Activated CD8-positive, alpha-beta memory T cell treated with anti-CD3 and anti-CD28 coated beads, Interleukin-2, amount 50 U/mL, for 1 hour (primary cell): Measurements from ENCODE around the gene PLEKHH2.
"Not testable (repeated sequence)": the region's sequence is repeated elsewhere in the genome, so short reads cannot be mapped to it uniquely, and the experiment has no call there.

Source experiments
- DNase-seq: peaks from one replicate; pipeline ENCODE4 v3.0.0-alpha.2; 2020; ENCODE audit errors: extremely low read depth

The PLEKHH2 gene

GRCh38 chr2:43637030-43637803 lies at the start of gene PLEKHH2:
PLEKHH2 (plus strand) TSS chr2:43637260; CDS start chr2:43644674, 7,414 bp downstream.
- DNase-seq: peak; percentile 60

GRCh38 chr2:43592443-43592842 lies 44.6 kb upstream of the PLEKHH2 start:
- DNase-seq: no peak

GRCh38 chr2:43593254-43593653 lies 43.8 kb upstream of the PLEKHH2 start:
- DNase-seq: no peak

DNA sequence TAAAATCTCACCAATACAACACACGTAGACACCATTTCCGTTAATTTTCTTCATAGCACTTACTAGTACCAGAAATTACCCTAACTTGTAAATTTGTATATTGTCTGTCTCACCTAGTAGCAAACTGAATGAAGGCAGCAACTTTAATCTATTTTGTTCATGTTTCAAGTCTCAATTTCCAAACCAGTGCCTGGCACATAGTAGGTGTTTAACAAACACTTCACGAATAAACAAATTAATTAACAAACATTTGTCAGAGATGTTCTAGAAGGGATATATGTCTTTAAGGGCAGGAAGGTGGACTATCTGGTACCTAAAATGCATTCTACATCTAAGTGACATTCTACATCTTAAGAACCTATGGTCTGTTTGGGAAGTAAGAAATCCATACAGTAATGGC lies 42.2 kb upstream of the PLEKHH2 start:
- DNase-seq: no peak

- peak; percentile 96 for DNase-seq
Measured at GRCh38 chr2:43595603-43596412, 41.3 kb upstream of the PLEKHH2 start, which contains the start of gene THADA. THADA (minus strand) TSS chr2:43596038; CDS start chr2:43592392, 3,646 bp downstream.

DNA sequence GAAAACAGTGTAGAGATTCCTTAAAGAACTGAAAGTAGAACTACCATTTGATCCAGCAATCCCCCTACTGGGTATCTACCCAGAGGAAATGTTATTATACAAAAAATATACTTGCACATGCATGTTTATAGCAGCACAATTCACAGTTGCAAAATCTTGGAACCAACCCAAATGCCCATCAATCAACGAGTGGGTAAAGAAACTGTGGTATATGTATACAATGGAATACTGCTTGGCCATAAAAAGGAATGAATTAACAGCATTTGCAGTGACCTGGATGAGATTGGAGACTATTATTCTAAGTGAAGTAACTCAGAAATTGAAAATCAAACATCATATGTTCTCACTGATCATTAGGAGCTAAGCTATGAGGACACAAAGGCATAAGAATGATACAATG lies 36.5 kb upstream of the PLEKHH2 start:
- not testable (repeated sequence) for DNase-seq

- no peak for DNase-seq
Measured at GRCh38 chr2:43604674-43605073, 32.4 kb upstream of the PLEKHH2 start.

DNA sequence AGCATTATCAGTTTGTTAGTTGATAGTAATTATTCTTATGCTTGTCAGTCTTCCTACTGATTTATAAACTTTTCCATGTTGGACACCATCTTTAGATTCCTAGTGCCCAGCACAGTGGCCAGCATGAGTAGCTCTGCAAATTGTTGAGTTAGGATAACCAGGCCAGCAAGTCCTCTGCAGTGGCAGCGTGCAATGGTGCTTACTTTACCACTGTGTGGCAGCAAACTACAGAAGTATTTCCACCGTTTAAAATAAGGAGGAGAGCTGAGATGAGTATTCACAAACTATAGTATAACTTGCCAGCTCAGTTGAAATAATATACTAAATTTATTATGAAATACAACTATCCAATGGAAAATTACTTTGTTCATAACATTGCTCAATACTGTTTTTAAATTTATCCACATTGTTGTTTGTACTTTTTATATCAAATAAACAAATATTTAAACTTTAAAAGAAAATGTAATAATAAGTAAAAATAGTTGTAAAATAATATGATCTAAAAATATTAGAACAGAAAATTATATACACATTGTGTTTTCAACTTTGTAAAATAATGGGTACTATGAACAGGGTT lies 31.9 kb upstream of the PLEKHH2 start:
- no peak for DNase-seq

GRCh38 chr2:43605851-43606250 lies 31.2 kb upstream of the PLEKHH2 start:
- no peak for DNase-seq

GRCh38 chr2:43609290-43609918 lies 27.7 kb upstream of the PLEKHH2 start:
- no peak for DNase-seq

DNA sequence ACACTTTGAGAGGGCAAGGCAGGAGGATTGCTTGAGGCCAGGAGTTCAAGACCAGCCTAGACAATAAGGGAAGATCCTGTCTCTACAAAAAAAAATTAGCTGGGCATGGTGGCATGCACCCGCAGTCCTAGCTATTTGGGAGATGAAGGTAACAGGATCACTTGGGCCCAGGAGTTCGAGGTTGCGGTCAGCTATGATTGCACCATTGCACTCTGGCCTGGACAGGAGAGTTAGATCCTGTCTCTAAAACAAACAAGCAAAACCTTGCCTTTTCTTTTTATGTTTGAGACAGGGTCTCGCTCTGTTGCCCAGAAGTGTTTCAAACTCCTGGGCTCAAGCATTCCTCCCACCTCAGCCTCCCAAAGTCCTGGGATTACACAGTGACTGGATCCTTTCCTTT lies 26.7 kb upstream of the PLEKHH2 start:
- no peak for DNase-seq

GRCh38 chr2:43611987-43612894 lies 24.8 kb upstream of the PLEKHH2 start:
- DNase-seq: no peak

DNA sequence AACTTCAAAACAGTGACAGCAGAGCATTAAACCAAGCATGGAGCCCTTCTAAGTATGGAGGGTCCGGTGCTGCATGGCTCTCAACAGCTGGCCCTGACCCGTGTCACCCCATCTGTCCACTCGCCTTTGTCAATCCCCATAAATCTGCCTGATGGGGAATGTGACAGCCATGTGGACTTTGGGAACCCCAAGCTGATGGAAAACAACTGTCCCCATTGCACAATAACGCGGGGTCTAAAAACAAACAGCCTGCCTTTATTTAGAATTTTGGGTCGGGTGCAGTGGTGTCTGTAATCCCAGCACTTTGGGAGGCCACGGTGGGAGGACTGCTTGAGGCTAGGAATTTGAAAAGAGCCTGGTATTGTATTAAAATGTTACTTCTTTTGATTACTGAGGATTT lies 24.1 kb upstream of the PLEKHH2 start:
- no peak for DNase-seq

DNA sequence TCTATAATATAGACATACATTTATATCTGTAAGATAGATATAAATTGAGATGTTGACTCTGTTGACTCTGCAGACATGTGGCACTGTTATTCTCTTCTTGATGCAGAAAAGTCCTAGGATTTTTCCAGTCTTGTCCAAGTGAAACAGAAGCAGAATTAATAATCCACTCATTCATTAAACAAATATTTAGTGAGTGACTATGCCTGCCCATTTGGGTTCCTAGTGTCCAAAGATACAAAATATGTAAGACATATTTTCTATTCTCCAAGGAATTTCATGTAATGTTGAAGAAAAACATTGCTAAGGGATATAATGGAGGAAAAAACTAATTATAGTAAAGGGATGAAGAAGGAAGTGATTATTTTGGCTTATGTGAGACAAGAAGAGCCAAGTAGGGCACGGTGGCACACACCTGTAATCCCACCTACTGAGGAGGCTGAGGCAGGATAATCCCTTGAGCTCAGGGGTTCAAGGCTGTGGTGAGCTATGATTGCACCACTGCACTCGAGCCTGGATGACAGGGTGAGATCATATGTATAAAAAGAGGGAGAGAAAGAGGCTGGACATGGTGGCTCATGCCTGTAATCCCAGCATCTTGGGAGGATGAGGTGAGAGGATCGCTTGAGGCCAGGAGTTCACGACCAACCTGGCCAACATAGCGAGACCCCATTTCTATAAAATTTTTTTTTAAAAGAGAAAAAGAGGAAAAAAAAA lies 19.9 kb upstream of the PLEKHH2 start:
- DNase-seq: no peak

- DNase-seq: no peak
Measured at GRCh38 chr2:43619511-43619910, 17.5 kb upstream of the PLEKHH2 start.

GRCh38 chr2:43622931-43623451 lies 14.1 kb upstream of the PLEKHH2 start:
- DNase-seq: no peak

DNA sequence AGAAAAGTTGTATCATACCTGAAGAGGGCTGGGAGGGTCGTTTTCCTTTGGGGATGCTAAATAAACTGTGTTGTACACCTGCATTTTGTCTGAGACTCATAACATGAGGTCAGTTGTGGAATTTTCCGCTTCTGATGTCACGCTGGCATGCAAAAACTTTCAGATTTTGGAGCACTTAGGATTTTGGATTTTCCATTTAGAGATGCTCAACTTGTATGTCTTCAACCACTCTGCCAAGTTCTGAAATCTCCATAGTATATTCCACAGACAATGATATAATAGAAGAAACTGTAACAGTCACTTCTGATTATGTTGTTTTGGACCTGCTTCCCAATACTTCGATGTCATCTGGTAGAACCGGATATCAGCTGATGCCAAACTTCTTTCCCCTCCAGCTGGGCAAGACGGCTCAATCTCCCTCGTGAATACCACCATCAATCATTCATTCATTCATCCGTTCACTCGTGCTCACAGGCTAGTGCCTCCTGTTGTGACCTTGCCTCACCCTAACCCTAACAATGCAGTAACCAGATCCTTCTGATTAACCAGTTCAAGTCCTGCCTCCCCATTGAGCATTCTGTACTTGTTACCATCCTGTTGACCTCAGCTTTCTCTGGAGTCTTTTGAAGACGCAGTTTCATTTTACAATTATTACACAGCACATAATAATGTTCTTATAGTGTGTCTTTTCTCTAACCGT lies 5.3 kb upstream of the PLEKHH2 start:
- DNase-seq: no peak

DNA sequence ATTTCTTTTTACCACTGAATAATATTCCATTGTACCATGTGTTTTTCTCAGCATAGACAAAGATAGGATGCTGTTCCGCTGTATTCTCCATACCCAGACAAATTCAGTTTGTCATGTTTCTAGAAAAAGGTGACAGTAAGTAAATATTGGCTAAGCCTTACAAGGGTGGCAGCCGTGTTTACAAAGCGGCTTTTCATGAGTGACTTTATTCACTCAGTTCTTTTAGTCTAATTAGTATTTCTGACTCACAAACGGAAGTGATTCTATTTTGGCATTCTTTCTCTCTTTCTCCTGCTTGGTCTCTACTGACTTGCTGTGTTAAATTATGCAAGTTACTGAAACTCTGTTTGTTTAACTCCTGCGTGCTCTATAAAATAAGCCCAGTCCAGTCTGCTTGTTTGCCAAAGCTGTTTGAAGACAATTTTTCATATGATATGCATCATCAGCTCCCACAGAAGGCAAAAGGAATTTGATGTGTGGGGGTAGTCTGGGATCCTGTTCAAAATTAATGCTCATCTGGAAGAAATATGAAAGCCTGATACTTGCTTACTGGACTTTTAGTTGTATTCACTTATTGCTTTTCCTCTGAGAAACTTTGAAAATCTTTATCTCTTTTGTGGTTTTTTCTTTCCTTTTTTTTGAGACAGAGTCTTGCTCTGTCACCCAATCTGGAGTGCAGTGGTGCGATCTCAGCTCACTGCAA lies 2.3 kb upstream of the PLEKHH2 start:
- DNase-seq: no peak

DNA sequence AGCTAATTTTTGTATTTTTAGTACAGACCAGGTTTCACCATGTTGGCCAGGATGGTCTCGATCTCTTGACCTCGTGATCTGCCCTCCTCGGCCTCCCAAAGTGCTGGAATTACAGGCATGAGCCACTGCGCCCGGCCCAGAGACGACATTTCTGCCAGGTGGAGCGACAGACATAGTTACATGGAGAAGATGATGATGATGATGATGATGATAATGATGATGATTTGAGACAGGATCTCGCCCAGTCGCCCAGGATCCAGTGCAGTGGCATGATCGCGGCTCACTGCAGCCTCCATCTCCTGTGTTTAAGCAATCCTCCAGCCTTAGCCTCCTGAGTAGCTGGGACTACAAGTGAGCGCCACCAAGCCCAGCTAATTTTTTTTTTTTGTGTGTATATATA lies 907 bp upstream of the PLEKHH2 start:
- not testable (repeated sequence) for DNase-seq
